GM12872 (cell line): ENCODE results near the gene RBPJ.

ENCODE experiments used
- CTCF ChIP-seq: IDR thresholded peaks from 3 replicates; pipeline ENCODE4 v1.5.1; 2011; ENCODE audit warnings: low read depth, mild to moderate bottlenecking, low read length, moderate library complexity; ENCODE audit not compliant: insufficient read depth

Gene RBPJ

GRCh38 chr4:26424838-26425237 is 104.0 kb downstream of the RBPJ start:
- no peak for TF ChIP-seq CTCF

- TF ChIP-seq CTCF: no peak
Observed at GRCh38 chr4:26425953-26426352, 105.1 kb downstream of the RBPJ start.

GRCh38 chr4:26426892-26427291 is 106.1 kb downstream of the RBPJ start:
- TF ChIP-seq CTCF: no peak

- no peak for TF ChIP-seq CTCF
Observed at GRCh38 chr4:26429910-26430309, 109.1 kb downstream of the RBPJ start.

GRCh38 chr4:26431461-26432180 is 110.8 kb downstream of the RBPJ start:
- no peak for TF ChIP-seq CTCF

GRCh38 chr4:26432419-26432818 is 111.6 kb downstream of the RBPJ start:
- TF ChIP-seq CTCF: no peak

GRCh38 chr4:26433556-26433955 is 112.7 kb downstream of the RBPJ start:
- no peak for TF ChIP-seq CTCF
